Epithelial cell of esophagus (primary cell): Measurements from ENCODE around the gene KRT1.
A peak's percentile ranks its signal among the peaks of the same experiment; 100 is the strongest.

Source experiments
- DNase-seq: peaks from one replicate; pipeline ENCODE4 v3.0.0; 2010; ENCODE audit warnings: low read depth
- H3K4me3 ChIP-seq: 2 replicates; pipeline ENCODE4 v1.5.1; 2011; ENCODE audit warnings: mild to moderate bottlenecking, low read length, control low read depth
- CTCF ChIP-seq: IDR thresholded peaks from 2 replicates; pipeline ENCODE4 v1.5.1; 2011; ENCODE audit warnings: low read depth, mild to moderate bottlenecking, low read length, control low read depth, inconsistent platforms; ENCODE audit not compliant: insufficient read depth; ENCODE audit errors: missing control alignments

KRT1 gene

GRCh38 chr12:52677126-52677525, 3.1 kb downstream of the KRT1 start:
- TF ChIP-seq CTCF: no peak
- DNase-seq: no peak
- no peak overlapping the region for H3K4me3 ChIP-seq

- DNase-seq: no peak
- TF ChIP-seq CTCF: no peak
- H3K4me3 ChIP-seq: no peak overlapping the region
Measured at GRCh38 chr12:52676163-52676562, 4.0 kb downstream of the KRT1 start.

- DNase-seq: no peak
- TF ChIP-seq CTCF: no peak
- no peak overlapping the region for H3K4me3 ChIP-seq
Measured at GRCh38 chr12:52675301-52675701, 4.9 kb downstream of the KRT1 start.

- DNase-seq: peak; percentile 7
- no peak for TF ChIP-seq CTCF
- H3K4me3 ChIP-seq: no peak overlapping the region
Measured at GRCh38 chr12:52674433-52674775, 5.8 kb downstream of the KRT1 start.

- TF ChIP-seq CTCF: no peak
- no peak for DNase-seq
- H3K4me3 ChIP-seq: no peak overlapping the region
Measured at GRCh38 chr12:52673713-52674432, 6.3 kb downstream of the KRT1 start.

GRCh38 chr12:52673217-52673616, 7.0 kb downstream of the KRT1 start:
- no peak for DNase-seq
- no peak for TF ChIP-seq CTCF
- no peak overlapping the region for H3K4me3 ChIP-seq

GRCh38 chr12:52672321-52672933, 7.8 kb downstream of the KRT1 start:
- TF ChIP-seq CTCF: no peak
- no peak overlapping the region for H3K4me3 ChIP-seq
- DNase-seq: peak; percentile 82
